K562 (cell line): Measurements from ENCODE around the gene SLC41A3. TPM values are rescaled to one million over a fixed set of nuclear protein-coding genes. Genes with fewer than 3 reads are reported as not detected.

Experiments
- ATAC-seq: fragments of 200-7000 bp; cut with Tn5 transposase; 3 replicates; pipeline ENCODE4 v1.9.1; 2020; ENCODE audit warnings: moderate library complexity
- BruUV-seq: library from RNA; stranded (reverse); fragments of 400-500 nt; replicated peaks from 2 replicates; lab custom pipeline; 2021; lab: Mats Ljungman, UMichigan
- CTCF ChIA-PET: fragments of 300-600 bp; formaldehyde crosslinking; extraction: SDS; loops from one replicate; lab custom pipeline; 2021; ENCODE audit warnings: low intra/inter-chr PET ratio; lab: Yijun Ruan, JAX
- POLR2A ChIA-PET: fragments of 300-600, 350-650 bp; sonication (Branson Sonifier 250); formaldehyde crosslinking; extraction: SDS; loops from one replicate; lab custom pipeline; 2021; ENCODE audit warnings: antibody characterized with exemption, inconsistent platforms; lab: Yijun Ruan, JAX
- DNase-seq, 4 experiments: peaks; one replicate each; pipeline versions ENCODE4 v3.0.0 to v3.0.0-alpha.2; 2011 to 2018; ENCODE audit warnings: low spot score in 3 of 4, mixed read lengths in 3 of 4; ENCODE audit errors: extremely low read depth in 1 of 4
- FAIRE-seq: peaks from 2 replicates; lab custom pipeline; 2011; peaks lifted over from hg19 to GRCh38; lab: Jason Lieb, UNC
- H2AFZ ChIP-seq: 2 replicates; pipeline ENCODE4 v1.6.0; 2011; ENCODE audit warnings: low read depth, low read length, control low read depth, inconsistent platforms
- H3K27ac ChIP-seq: fragments of 200-600 bp; 3 replicates; pipeline ENCODE4 v1.8.0; 2011; ENCODE audit warnings: low read depth, mild to moderate bottlenecking, control low read depth, inconsistent platforms, low read length, moderate library complexity, mixed read lengths; ENCODE audit errors: extremely low read depth
- H3K27me3 ChIP-seq, 2 experiments: fragments of 300-600 bp in 1 of 2; 2 replicates in 1 of 2; 3 replicates in 1 of 2; pipeline versions ENCODE4 v1.6.0 to v1.8.0; 2011; ENCODE audit warnings: inconsistent platforms in 2 of 2, low read length in 2 of 2, mild to moderate bottlenecking in 1 of 2, mixed read lengths in 1 of 2, moderate library complexity in 1 of 2; ENCODE audit not compliant: control insufficient read depth in 2 of 2, insufficient read depth in 2 of 2
- H3K36me3 ChIP-seq: fragments of 300-600 bp; 3 replicates; pipeline ENCODE4 v1.8.0; 2011; ENCODE audit warnings: mild to moderate bottlenecking, low read length, inconsistent platforms; ENCODE audit not compliant: control insufficient read depth, insufficient read depth
- H3K4me1 ChIP-seq, 2 experiments: fragments of 200-600 bp in 1 of 2; replicated peaks in 1 of 2; 2 replicates in 1 of 2; 3 replicates in 1 of 2; pipeline versions ENCODE4 v1.5.1 to v1.8.0; 2011; ENCODE audit warnings: inconsistent platforms in 2 of 2, low read length in 2 of 2, mild to moderate bottlenecking in 1 of 2, mixed read lengths in 1 of 2, moderate library complexity in 1 of 2; ENCODE audit not compliant: control insufficient read depth in 2 of 2, insufficient read depth in 2 of 2
- H3K4me2 ChIP-seq: 2 replicates; pipeline ENCODE4 v1.6.1; 2011; ENCODE audit warnings: low read length, control low read depth, inconsistent platforms, mixed read lengths; ENCODE audit not compliant: insufficient read depth
- H3K4me3 ChIP-seq: fragments of 200-600 bp; sonication (generic), shearing (Covaris generic); 2 replicates; pipeline ENCODE4 v1.5.1; 2016; ENCODE audit warnings: control low read depth, inconsistent platforms
- H3K79me2 ChIP-seq: fragments of 200-600 bp; 3 replicates; pipeline ENCODE4 v1.8.0; 2011; ENCODE audit warnings: low read length, inconsistent platforms; ENCODE audit not compliant: control insufficient read depth, insufficient read depth
- H3K9ac ChIP-seq, 2 experiments: 2 replicates each; pipeline versions ENCODE4 v1.6.0 to v1.6.1; 2011; ENCODE audit warnings: low read depth in 2 of 2, low read length in 2 of 2, control low read depth in 1 of 2, inconsistent platforms in 1 of 2, mild to moderate bottlenecking in 1 of 2, mixed read lengths in 1 of 2; ENCODE audit not compliant: insufficient read depth in 1 of 2
- H3K9me1 ChIP-seq: one replicate; pipeline ENCODE4 v1.6.0; 2011; ENCODE audit warnings: inconsistent platforms, mild to moderate bottlenecking, low read length, moderate library complexity; ENCODE audit not compliant: control insufficient read depth, insufficient read depth
- H3K9me3 ChIP-seq: replicated peaks from 2 replicates; pipeline ENCODE4 v1.5.1; 2011; ENCODE audit warnings: low read depth, low read length, inconsistent platforms; ENCODE audit not compliant: control insufficient read depth, insufficient read depth
- H4K20me1 ChIP-seq: replicated peaks from 2 replicates; pipeline ENCODE4 v1.6.1; 2011; ENCODE audit warnings: low read length, inconsistent platforms, mixed read lengths; ENCODE audit not compliant: control insufficient read depth, insufficient read depth
- COPS2 ChIP-seq: fragments of 450-650 bp; conservative IDR thresholded peaks from 2 replicates; pipeline ENCODE4 v1.6.1; 2016; ENCODE audit warnings: mild to moderate bottlenecking, moderate library complexity
- MCM3 ChIP-seq: fragments of 450-650 bp; IDR thresholded peaks from 2 replicates; pipeline ENCODE4 v1.6.1; 2016
- MEF2A ChIP-seq: IDR thresholded peaks from 2 replicates; pipeline ENCODE4 v1.6.1; 2011; ENCODE audit warnings: low read depth, mild to moderate bottlenecking, low read length, moderate library complexity; ENCODE audit not compliant: control insufficient read depth
- NR4A1 ChIP-seq, 2 experiments: fragments of 250-450 bp in 1 of 2; fragments of 450-650 bp in 1 of 2; sonication (Bioruptor Pico) in 1 of 2; IDR thresholded peaks; 2 replicates each; pipeline versions ENCODE4 v1.4.0 to v1.6.1; 2016 to 2020; ENCODE audit warnings: mild to moderate bottlenecking in 2 of 2, missing compliant biosample characterization in 1 of 2, missing genetic modification characterization in 1 of 2, moderate library complexity in 1 of 2
- PCBP2 ChIP-seq: fragments of 200-400 bp; formaldehyde crosslinking; IDR thresholded peaks from 2 replicates; pipeline ENCODE4 v1.6.1; 2018; ENCODE audit warnings: low read length, low read depth, mild to moderate bottlenecking, moderate library complexity; ENCODE audit not compliant: poor library complexity, severe bottlenecking
- SMAD2 ChIP-seq: fragments of 150-350 bp; IDR thresholded peaks from 2 replicates; pipeline ENCODE4 v1.6.1; 2014; ENCODE audit warnings: low read depth, mild to moderate bottlenecking, low read length
- USF1 ChIP-seq: sonication (generic); formaldehyde crosslinking; IDR thresholded peaks from 2 replicates; pipeline ENCODE4 v1.9.0; 2022; ENCODE audit warnings: mild to moderate bottlenecking, missing genetic modification reagents
- ZNF121 ChIP-seq: sonication (generic); formaldehyde crosslinking; conservative IDR thresholded peaks from 2 replicates; pipeline ENCODE4 v1.8.0; 2022; ENCODE audit warnings: missing genetic modification reagents
- ZNF583 ChIP-seq: fragments of 250-450 bp; sonication (Bioruptor Pico); IDR thresholded peaks from 2 replicates; pipeline ENCODE4 v1.4.0; 2020
- WGBS: fragments of 100-300 bp; shearing (Covaris generic); methylation state at CpG from one replicate; pipeline ENCODE4 v1.1.6; 2016; ENCODE audit warnings: low coverage, mixed read lengths; ENCODE audit not compliant: insufficient coverage; ENCODE audit errors: missing lambda C conversion rate; 5-methylcytosine and 5-hydroxymethylcytosine counted together
- in situ Hi-C: fragments of 300-500 bp; cut with MboI; formaldehyde crosslinking; loops from 4 replicates; pipeline ENCODE4 v1.15.0; 2018; ENCODE audit warnings: inconsistent platforms, mixed read lengths
- intact Hi-C: fragments of 100-400 bp; cut with micrococcal nuclease; formaldehyde crosslinking; loops from 2 replicates; pipeline ENCODE4 v1.14.2; 2022
- polyA plus RNA-seq, 8 experiments: library from polyadenylated mRNA; depleted of rRNA in 4 of 8; stranded (reverse) in 5 of 8; unstranded in 3 of 8; fragments of >200 nt; fragmentation: Nextera tagmentation in 2 of 8; fragmentation: Illumina TruSeq in 1 of 8; extraction: Ambion mirVana in 2 of 8; extraction: Trizol in 1 of 8; gene quantifications; 2 replicates each; pipeline versions ENCODE4 v1.2.1 to v1.2.3, GENCODE V29; 2011 to 2014; ENCODE audit warnings: inconsistent platforms in 1 of 8, missing spikeins in 1 of 8
- total RNA-seq, 7 experiments: library from RNA; depleted of rRNA in 6 of 7; stranded (reverse); fragments of >200 nt in 6 of 7; fragmentation: Illumina TruSeq in 2 of 7; extraction: Trizol in 2 of 7; gene quantifications; 2 replicates each; pipeline versions ENCODE4 v1.2.1 to v1.2.3, GENCODE V29; 2011 to 2021; ENCODE audit warnings: low replicate concordance in 1 of 7

SLC41A3 gene
- total and polyA plus RNA-seq, 9 of the 15 experiments (the other 6 are each of a cell fraction or from before 2014, with no cell fraction given) = 4.1 to 20.7 (median 11.2) TPM

GRCh38 chr3:126104742-126105605 lies 21.1 kb upstream of the SLC41A3 start:
- no peak overlapping the region for H3K27ac ChIP-seq
- FAIRE-seq (no peak), DNase-seq (no peak), ATAC-seq (no peak)
- H2AFZ ChIP-seq = no peak overlapping the region
- H3K4me3 ChIP-seq = no peak overlapping the region
- intact Hi-C loops (no loop called here), in situ Hi-C loops (no loop called here)
- H3K9me1 ChIP-seq = no peaks in the 10 kb centered on the region
- no peaks in the 10 kb centered on the region for H4K20me1 ChIP-seq
- ChIA-PET POLR2A (interaction anchor here (0.6 kb wide), 1 partner anchor 95 kb away, joined by 3 read pairs; no protein-coding TSS in a partner anchor), CTCF (no interaction called here)
- no peaks in the 10 kb centered on the region for H3K36me3 ChIP-seq
- 0% methylated on average over 6 of the region's 15 CpGs for WGBS
- no peaks in the 10 kb centered on the region for H3K9me3 ChIP-seq
- peaks cover 2 to 70% of the 10 kb centered on the region in 2 experiments; a peak in 4 of 5 replicates for H3K27me3 ChIP-seq
- BruUV-seq = no TSS peak
- H3K4me1 ChIP-seq = peaks cover 0 to 3% of the 10 kb centered on the region in 2 experiments; a peak in 2 of 5 replicates
- H3K4me2 ChIP-seq = no peak overlapping the region
- H3K9ac ChIP-seq = no peak overlapping the region
- TF ChIP-seq COPS2 (no peak), ZNF121 (no peak), MCM3 (no peak), NR4A1 (CRISPR knock-in tag; IDR thresholded peaks at IDR 0.05) (no peak), NR4A1 (tag; IDR thresholded peaks at IDR 0.05) (no peak), ZNF583 (CRISPR knock-in tag) (no peak), MEF2A (no peak), PCBP2 (no peak), USF1 (CRISPR knock-in tag) (no peak), SMAD2 (no peak)
- H3K79me2 ChIP-seq = no peaks in the 10 kb centered on the region
